Smooth muscle cell (in vitro differentiated cells): ENCODE results near the gene TOP1. TPM values are rescaled to one million over a fixed set of nuclear protein-coding genes. Genes with fewer than 3 reads are reported as not detected.

ENCODE experiments used
- DNase-seq: peaks from one replicate; lab custom pipeline; 2025; ENCODE audit not compliant: unreplicated experiment; lab: John Stamatoyannopoulos, UW
- H2AFZ ChIP-seq: fragments of 200-600 bp; sonication (generic); 2 replicates; pipeline ENCODE4 v1.6.0; 2016; ENCODE audit warnings: antibody characterized with exemption, low read depth, mild to moderate bottlenecking
- H3F3A ChIP-seq: fragments of 200-600 bp; sonication (generic); 2 replicates; pipeline ENCODE4 v1.6.0; 2017; ENCODE audit warnings: antibody characterized with exemption, low read depth
- H3K27ac ChIP-seq: fragments of 200-600 bp; sonication (generic); 2 replicates; pipeline ENCODE4 v1.5.1; 2016; ENCODE audit warnings: low read depth, mild to moderate bottlenecking
- H3K27me3 ChIP-seq: fragments of 200-600 bp; sonication (generic); 2 replicates; pipeline ENCODE4 v1.6.1; 2016; ENCODE audit warnings: low read depth, mild to moderate bottlenecking
- H3K36me3 ChIP-seq: fragments of 200-600 bp; sonication (generic); 2 replicates; pipeline ENCODE4 v1.5.1; 2016; ENCODE audit warnings: low read depth
- H3K4me1 ChIP-seq: fragments of 200-600 bp; sonication (generic); 2 replicates; pipeline ENCODE4 v1.5.1; 2016; ENCODE audit warnings: low read depth
- H3K4me2 ChIP-seq: fragments of 200-600 bp; sonication (generic); 2 replicates; pipeline ENCODE4 v1.6.0; 2016; ENCODE audit warnings: mild to moderate bottlenecking
- H3K4me3 ChIP-seq: fragments of 200-600 bp; sonication (generic); 2 replicates; pipeline ENCODE4 v1.5.1; 2016; ENCODE audit warnings: mild to moderate bottlenecking
- H3K79me2 ChIP-seq: fragments of 200-600 bp; sonication (generic); 2 replicates; pipeline ENCODE4 v1.6.0; 2016; ENCODE audit warnings: low read depth, mild to moderate bottlenecking
- H3K9ac ChIP-seq: fragments of 200-600 bp; sonication (generic); 2 replicates; pipeline ENCODE4 v1.6.0; 2016; ENCODE audit warnings: low read depth
- H3K9me3 ChIP-seq: fragments of 200-600 bp; sonication (generic); replicated peaks from 2 replicates; pipeline ENCODE4 v1.5.1; 2016; ENCODE audit warnings: low read depth
- H4K20me1 ChIP-seq: fragments of 200-600 bp; sonication (generic); 2 replicates; pipeline ENCODE4 v1.6.0; 2016; ENCODE audit warnings: low read depth
- CTCF ChIP-seq: fragments of 200-600 bp; sonication (generic); IDR thresholded peaks from 2 replicates; pipeline ENCODE4 v1.5.1; 2017; ENCODE audit warnings: borderline replicate concordance, mild to moderate bottlenecking, antibody characterized with exemption; ENCODE audit not compliant: insufficient read depth, poor library complexity, severe bottlenecking
- WGBS: methylation state at CpG from one replicate; pipeline ENCODE4 v1.1.7; 2016; ENCODE audit warnings: low lambda C conversion rate; 5-methylcytosine and 5-hydroxymethylcytosine counted together
- polyA plus RNA-seq: library from polyadenylated mRNA; unstranded; fragments of >200 nt; fragmentation: Nextera tagmentation; extraction: Ambion mirVana; gene quantifications from 2 replicates; pipeline ENCODE4 v1.2.1, GENCODE V29; 2016
- total RNA-seq: library from RNA; depleted of rRNA; stranded (reverse); fragments of >200 nt; gene quantifications from 2 replicates; pipeline ENCODE4 v1.2.3, GENCODE V29; 2014

TOP1 gene
- total and polyA plus RNA-seq, 2 experiments from 2014 or later: 17.0 to 28.6 TPM

- H3K9ac ChIP-seq: no peak overlapping the region
- no peaks in the 10 kb centered on the region for H3K36me3 ChIP-seq
- H3K27ac ChIP-seq: peak overlapping the region; percentile 25
- H3K4me1 ChIP-seq: peaks cover 70% of the 10 kb centered on the region
- H4K20me1 ChIP-seq: peaks cover 100% of the 10 kb centered on the region
- peaks cover 18% of the 10 kb centered on the region for H3F3A ChIP-seq
- peaks cover 100% of the 10 kb centered on the region for H3K79me2 ChIP-seq
- no peak for DNase-seq
- TF ChIP-seq CTCF: no peak
- no peaks in the 10 kb centered on the region for H3K9me3 ChIP-seq
- no peaks in the 10 kb centered on the region for H3K27me3 ChIP-seq
- H2AFZ ChIP-seq: no peak overlapping the region
- 33% methylated on average over 7 of the region's 7 CpGs for WGBS
- H3K4me2 ChIP-seq: peak overlapping the region; percentile 83
- no peak overlapping the region for H3K4me3 ChIP-seq
Observed at GRCh38 chr20:41048461-41049301, 20.1 kb downstream of the TOP1 start.

GRCh38 chr20:41049451-41049850 lies 20.8 kb downstream of the TOP1 start:
- Histone ChIP-seq H3K9me3 (no peaks in the 10 kb centered on the region), H3F3A (peaks cover 18% of the 10 kb centered on the region), H3K27ac (no peak overlapping the region), H4K20me1 (peaks cover 100% of the 10 kb centered on the region), H3K4me1 (peaks cover 68% of the 10 kb centered on the region), H3K4me3 (no peak overlapping the region), H3K36me3 (no peaks in the 10 kb centered on the region), H3K27me3 (no peaks in the 10 kb centered on the region), H2AFZ (no peak overlapping the region), H3K9ac (no peak overlapping the region), H3K4me2 (peak overlapping the region; percentile 83), H3K79me2 (peaks cover 100% of the 10 kb centered on the region)
- 67% methylated on average over 3 of the region's 3 CpGs for WGBS
- TF ChIP-seq CTCF: no peak
- DNase-seq: no peak

GRCh38 chr20:41050361-41051008 lies 21.9 kb downstream of the TOP1 start:
- Histone ChIP-seq H3K36me3 (no peaks in the 10 kb centered on the region), H3K9me3 (no peaks in the 10 kb centered on the region), H3K4me1 (peaks cover 72% of the 10 kb centered on the region), H3F3A (peaks cover 18% of the 10 kb centered on the region), H3K27me3 (no peaks in the 10 kb centered on the region), H3K9ac (no peak overlapping the region), H4K20me1 (peaks cover 100% of the 10 kb centered on the region), H3K4me3 (no peak overlapping the region), H3K4me2 (peak overlapping the region; percentile 83), H2AFZ (no peak overlapping the region), H3K27ac (no peak overlapping the region), H3K79me2 (peaks cover 100% of the 10 kb centered on the region)
- no peak for TF ChIP-seq CTCF
- WGBS: 3% methylated on average over 1 of the region's 1 CpG
- no peak for DNase-seq
